H1 (cell line): ENCODE measurements around the gene CRIP1. TPM values are rescaled to one million over a fixed set of nuclear protein-coding genes. Genes with fewer than 3 reads are reported as not detected.
A peak's percentile ranks its signal among the peaks of the same experiment; 100 is the strongest.

Experiments used
- CTCF ChIA-PET: fragments of 300-600 bp; sonication (Branson Sonifier 250); formaldehyde crosslinking; loops from one replicate; lab custom pipeline; 2021; ENCODE audit not compliant: partially characterized antibody; lab: Charles Lee
- POLR2A ChIA-PET: fragments of 300-600 bp; sonication (Branson Sonifier 250); formaldehyde crosslinking; loops from one replicate; lab custom pipeline; 2021; ENCODE audit warnings: inconsistent platforms; ENCODE audit not compliant: partially characterized antibody; lab: Charles Lee
- DNase-seq, 2 experiments: peaks; one replicate each; pipeline versions ENCODE4 v3.0.0 to v3.0.0-alpha.2; 2010 to 2022; ENCODE audit warnings: low spot score in 2 of 2, low read depth in 1 of 2, mixed read lengths in 1 of 2
- FAIRE-seq: peaks from 2 replicates; lab custom pipeline; 2011; peaks lifted over from hg19 to GRCh38; lab: Jason Lieb, UNC
- H2AFZ ChIP-seq: 2 replicates; pipeline ENCODE4 v1.8.1; 2012; ENCODE audit warnings: low read length, inconsistent platforms
- H2AK5ac ChIP-seq: 2 replicates; pipeline ENCODE4 v1.6.1; 2013; ENCODE audit warnings: low read depth, low read length
- H2BK120ac ChIP-seq: replicated peaks from 2 replicates; pipeline ENCODE3; 2013; ENCODE audit warnings: low read depth, low read length, inconsistent platforms
- H2BK12ac ChIP-seq: 2 replicates; pipeline ENCODE4 v1.6.1; 2013; ENCODE audit warnings: low read depth, low read length
- H2BK15ac ChIP-seq: 2 replicates; pipeline ENCODE4 v1.6.1; 2013; ENCODE audit warnings: low read length
- H2BK20ac ChIP-seq: 2 replicates; pipeline ENCODE4 v1.6.1; 2013; ENCODE audit warnings: low read length
- H2BK5ac ChIP-seq: 2 replicates; pipeline ENCODE4 v1.6.1; 2013; ENCODE audit warnings: low read depth, low read length
- H3K14ac ChIP-seq: 2 replicates; pipeline ENCODE4 v1.6.1; 2013; ENCODE audit warnings: inconsistent platforms; ENCODE audit not compliant: insufficient read length
- H3K18ac ChIP-seq: 2 replicates; pipeline ENCODE4 v1.6.1; 2013; ENCODE audit warnings: low read length; ENCODE audit errors: extremely low read depth
- H3K23ac ChIP-seq: 2 replicates; pipeline ENCODE4 v1.6.1; 2013; ENCODE audit warnings: inconsistent platforms; ENCODE audit not compliant: insufficient read length
- H3K23me2 ChIP-seq: 2 replicates; pipeline ENCODE4 v1.6.1; 2013; ENCODE audit warnings: low read depth, low read length
- H3K27ac ChIP-seq: 2 replicates; pipeline ENCODE4 v1.6.1; 2011; ENCODE audit warnings: low read depth, low read length, inconsistent platforms
- H3K27me3 ChIP-seq, 4 experiments: replicated peaks in 1 of 4; 1 replicate in 1 of 4; 2 replicates in 3 of 4; pipeline versions ENCODE4 v1.6.1 to v1.8.1; 2011 to 2013; ENCODE audit warnings: low read length in 3 of 4, mild to moderate bottlenecking in 3 of 4, inconsistent platforms in 2 of 4, mixed read lengths in 2 of 4, moderate library complexity in 1 of 4; ENCODE audit not compliant: control insufficient read depth in 3 of 4, insufficient read depth in 3 of 4; ENCODE audit errors: extremely low read depth in 1 of 4
- H3K36me3 ChIP-seq, 4 experiments: 2 replicates each; pipeline versions ENCODE4 v1.6.1 to v1.8.1; 2011 to 2013; ENCODE audit warnings: mild to moderate bottlenecking in 4 of 4, low read length in 3 of 4, moderate library complexity in 2 of 4, control low read depth in 1 of 4, inconsistent platforms in 1 of 4; ENCODE audit not compliant: insufficient read depth in 4 of 4, control insufficient read depth in 2 of 4
- H3K4ac ChIP-seq: replicated peaks from 2 replicates; pipeline ENCODE3; 2013; ENCODE audit warnings: low read length, low read depth, mixed read lengths, inconsistent platforms; ENCODE audit not compliant: insufficient read length
- H3K4me1 ChIP-seq, 4 experiments: replicated peaks in 1 of 4; 1 replicate in 1 of 4; 2 replicates in 3 of 4; pipeline versions ENCODE4 v1.6.1 to v1.8.1; 2011 to 2013; ENCODE audit warnings: low read length in 3 of 4, inconsistent platforms in 2 of 4, mixed read lengths in 1 of 4; ENCODE audit not compliant: insufficient read depth in 4 of 4, control insufficient read depth in 3 of 4
- H3K4me2 ChIP-seq, 2 experiments: 2 replicates each; pipeline versions ENCODE4 v1.6.1 to v1.8.1; 2011 to 2013; ENCODE audit warnings: low read depth in 2 of 2, low read length in 2 of 2, control low read depth in 1 of 2, inconsistent platforms in 1 of 2, mild to moderate bottlenecking in 1 of 2; ENCODE audit not compliant: insufficient read depth in 1 of 2
- H3K4me3 ChIP-seq, 4 experiments: fragments of 200-600, 300-600 bp in 1 of 4; sonication (generic), shearing (Covaris generic), sonication (Bioruptor Twin) in 1 of 4; 2 replicates each; pipeline versions ENCODE4 v1.5.1 to v1.8.1; 2011 to 2016; ENCODE audit warnings: low read length in 4 of 4, low read depth in 3 of 4, control low read depth in 2 of 4, inconsistent platforms in 2 of 4, mild to moderate bottlenecking in 2 of 4, mixed read lengths in 1 of 4, moderate library complexity in 1 of 4; ENCODE audit not compliant: insufficient read depth in 2 of 4; ENCODE audit errors: extremely low read depth in 1 of 4
- H3K56ac ChIP-seq: replicated peaks from 2 replicates; pipeline ENCODE3; 2013; ENCODE audit warnings: low read depth, mild to moderate bottlenecking, mixed read lengths, low read length, inconsistent platforms; ENCODE audit not compliant: insufficient read length
- H3K79me1 ChIP-seq: 2 replicates; pipeline ENCODE4 v1.6.1; 2013; ENCODE audit warnings: low read depth, low read length, control low read depth
- H3K79me2 ChIP-seq, 2 experiments: 2 replicates each; pipeline versions ENCODE4 v1.6.1 to v1.8.1; 2012 to 2013; ENCODE audit warnings: low read length in 2 of 2, mild to moderate bottlenecking in 2 of 2, inconsistent platforms in 1 of 2; ENCODE audit not compliant: insufficient read depth in 2 of 2, control insufficient read depth in 1 of 2
- H3K9ac ChIP-seq, 4 experiments: replicated peaks in 1 of 4; 1 replicate in 1 of 4; 2 replicates in 3 of 4; pipeline versions ENCODE4 v1.6.1 to v1.8.1; 2011 to 2013; ENCODE audit warnings: low read depth in 3 of 4, low read length in 3 of 4, control low read depth in 2 of 4, mild to moderate bottlenecking in 2 of 4, moderate library complexity in 2 of 4, inconsistent platforms in 1 of 4; ENCODE audit errors: extremely low read depth in 1 of 4
- H3K9me3 ChIP-seq, 2 experiments: 2 replicates each; pipeline versions ENCODE4 v1.6.1 to v1.8.1; 2012 to 2013; ENCODE audit warnings: mild to moderate bottlenecking in 2 of 2, moderate library complexity in 2 of 2, control low read depth in 1 of 2, inconsistent platforms in 1 of 2, low read depth in 1 of 2, low read length in 1 of 2, mixed read lengths in 1 of 2; ENCODE audit not compliant: insufficient read depth in 2 of 2
- H4K20me1 ChIP-seq, 2 experiments: replicated peaks in 1 of 2; 2 replicates each; pipeline versions ENCODE3 to v1.8.1; 2011 to 2013; ENCODE audit warnings: inconsistent platforms in 2 of 2, low read length in 2 of 2, mild to moderate bottlenecking in 1 of 2; ENCODE audit not compliant: insufficient read depth in 2 of 2, control insufficient read depth in 1 of 2
- H4K5ac ChIP-seq: 2 replicates; pipeline ENCODE4 v1.6.1; 2013; ENCODE audit warnings: low read length, low read depth, mixed read lengths, inconsistent platforms; ENCODE audit not compliant: insufficient read length
- H4K8ac ChIP-seq: 2 replicates; pipeline ENCODE4 v1.8.0; 2013; ENCODE audit warnings: mild to moderate bottlenecking, moderate library complexity, low read length, inconsistent platforms; ENCODE audit not compliant: insufficient read depth; ENCODE audit errors: extremely low read depth
- H4K91ac ChIP-seq: replicated peaks from 2 replicates; pipeline ENCODE3; 2013; ENCODE audit warnings: low read length, mixed read lengths, inconsistent platforms; ENCODE audit not compliant: insufficient read length
- ATF3 ChIP-seq: IDR thresholded peaks from 2 replicates; pipeline ENCODE4 v1.6.1; 2011; ENCODE audit warnings: low read depth, mild to moderate bottlenecking, low read length; ENCODE audit not compliant: insufficient read depth
- EZH2 ChIP-seq: fragments of 200-600 bp; sonication (generic); IDR thresholded peaks from 2 replicates; pipeline ENCODE4 v1.7.1; 2012; ENCODE audit warnings: low read depth, mild to moderate bottlenecking, moderate library complexity, low read length, inconsistent platforms; ENCODE audit not compliant: severe bottlenecking
- RAD21 ChIP-seq, 2 experiments: IDR thresholded peaks in 1 of 2; conservative IDR thresholded peaks in 1 of 2; 2 replicates each; pipeline ENCODE4 v1.6.1; 2011; ENCODE audit warnings: low read depth in 2 of 2, low read length in 2 of 2, improper control_type of control experiment in 1 of 2, inconsistent platforms in 1 of 2, mild to moderate bottlenecking in 1 of 2, moderate library complexity in 1 of 2
- WGBS, 2 experiments: shearing (Covaris generic) in 1 of 2; methylation state at CpG; one replicate each; pipeline versions ENCODE4 v1.1.6 to v1.1.7; 2013 to 2015; ENCODE audit warnings: low lambda C conversion rate in 2 of 2, mixed read lengths in 2 of 2, inconsistent platforms in 1 of 2, low coverage in 1 of 2, missing lambda C conversion rate in 1 of 2; ENCODE audit not compliant: insufficient replicate concordance in 2 of 2, insufficient coverage in 1 of 2, insufficient read length in 1 of 2; ENCODE audit errors: extremely low coverage in 1 of 2, missing lambda C conversion rate in 1 of 2; 5-methylcytosine and 5-hydroxymethylcytosine counted together
- polyA plus RNA-seq, 7 experiments: library from polyadenylated mRNA; depleted of rRNA in 3 of 7; stranded (reverse) in 5 of 7; unstranded in 2 of 7; fragments of >200 nt in 5 of 7; fragments of 200-250 nt in 2 of 7; gene quantifications; 1 replicate in 5 of 7; 2 replicates in 1 of 7; 4 replicates in 1 of 7; pipeline versions ENCODE4 v1.2.1 to v1.2.3, GENCODE V29; 2011 to 2013; ENCODE audit warnings: missing spikeins in 2 of 7, mixed read lengths in 2 of 7
- total RNA-seq: library from RNA; stranded (reverse); fragmentation: NEBNext Ultra II Directional; extraction: Animal tissue kit (Norgen Biotek cat#: 25700); gene quantifications from 2 replicates; pipeline ENCODE4 v1.2.1, GENCODE V29; 2021

Gene CRIP1
- total and polyA plus RNA-seq, 2 of the 8 experiments (the other 6 are each of a cell fraction or from before 2014, with no cell fraction given): 1.2 to 2.2 TPM

- no peak overlapping the region; the same call in 1 of the 2 replicates for H2AFZ ChIP-seq
- no peak overlapping the region for H3K56ac ChIP-seq
- no peak overlapping the region for H3K14ac ChIP-seq
- no peak overlapping the region for H2BK5ac ChIP-seq
- H3K79me2 ChIP-seq: no peaks in the 10 kb centered on the region
- H3K9me3 ChIP-seq: peaks cover 3 to 44% of the 10 kb centered on the region in 2 experiments; a peak in 3 of 4 replicates
- no peak overlapping the region for H4K5ac ChIP-seq
- H2BK12ac ChIP-seq: no peak overlapping the region
- no peaks in the 10 kb centered on the region for H3K79me1 ChIP-seq
- DNase-seq (peak in 1 of 2 experiments; percentile 83), FAIRE-seq (no peak)
- POLR2A ChIA-PET: no interaction called here
- no peak overlapping the region for H2BK20ac ChIP-seq
- H4K8ac ChIP-seq: peak overlapping the region; percentile 68
- no peak overlapping the region for H3K4ac ChIP-seq
- H3K18ac ChIP-seq: no peak overlapping the region
- no peak overlapping the region for H2BK15ac ChIP-seq
- no peaks in the 10 kb centered on the region; the same call in 1 of the 2 replicates for H3K23me2 ChIP-seq
- H3K4me1 ChIP-seq: peaks cover 0 to 4% (median 0%) of the 10 kb centered on the region in 4 experiments; a peak in 3 of 7 replicates
- no peak overlapping the region; a peak in 1 of 7 replicates for H3K9ac ChIP-seq
- no peaks in the 10 kb centered on the region for H4K20me1 ChIP-seq
- no peak overlapping the region for H2AK5ac ChIP-seq
- H3K23ac ChIP-seq: no peak overlapping the region
- H2BK120ac ChIP-seq: no peak overlapping the region
- H3K4me2 ChIP-seq: peak overlapping the region in 1 of 2 experiments; percentile 83
- H3K27me3 ChIP-seq: peaks cover 9 to 37% (median 25%) of the 10 kb centered on the region in 4 experiments
- 33% methylated on average over 29 of the region's 67 CpGs; no CpG with 5 or more reads in 1 of the 2 experiments for WGBS, 2 experiments
- no peak overlapping the region for H3K27ac ChIP-seq
- H3K36me3 ChIP-seq: no peaks in the 10 kb centered on the region; a peak in 1 of 8 replicates
- H3K4me3 ChIP-seq: peak overlapping the region; percentile 12 to 59 (median 34); a peak in 5 of 8 replicates
- no peak overlapping the region for H4K91ac ChIP-seq
- CTCF ChIA-PET: interaction anchor here (0.6 to 1.3 kb wide), 7 partner anchors 9 to 56 kb away, joined by 3 to 5 read pairs (median 3); no protein-coding TSS in a partner anchor
- TF ChIP-seq EZH2 (no peak), RAD21 (IDR thresholded peaks at IDR 0.05 in 1 of 2, conservative IDR thresholded peaks at IDR 0.05 in 1 of 2; ENCODE audit: low read depth in 2 of 2, low read length in 2 of 2) (peak; percentile 76 to 84), ATF3 (no peak)
Measured at GRCh38 chr14:105527826-105528585, 41.3 kb downstream of the CRIP1 start.
